Caco-2 (cell line): ENCODE results near the gene OSBPL2. TPM values are rescaled to one million over a fixed set of nuclear protein-coding genes. Genes with fewer than 3 reads are reported as not detected.
A peak's percentile ranks its signal among the peaks of the same experiment; 100 is the strongest.

Source experiments
- BruUV-seq: library from RNA; stranded (reverse); fragments of 400-500 nt; replicated peaks from 2 replicates; lab custom pipeline; 2021; lab: Mats Ljungman, UMichigan
- CTCF ChIA-PET: fragments of 300-600 bp; sonication (Branson Sonifier 250); formaldehyde crosslinking; loops from one replicate; lab custom pipeline; 2022; ENCODE audit warnings: antibody characterized with exemption; lab: Charles Lee
- POLR2A ChIA-PET: fragments of 300-600 bp; sonication (Branson Sonifier 250); formaldehyde crosslinking; loops from one replicate; lab custom pipeline; 2022; ENCODE audit warnings: antibody characterized with exemption; lab: Charles Lee
- DNase-seq, 2 experiments: peaks; one replicate each; pipeline versions ENCODE4 v3.0.0 to v3.0.0-alpha.2; 2020 to 2022
- H3K27me3 ChIP-seq: replicated peaks from 2 replicates; pipeline ENCODE4 v1.6.0; 2011; ENCODE audit warnings: low read length; ENCODE audit not compliant: control insufficient read depth, insufficient read depth
- H3K36me3 ChIP-seq: 2 replicates; pipeline ENCODE4 v1.5.1; 2011; ENCODE audit warnings: low read length; ENCODE audit not compliant: control insufficient read depth, insufficient read depth
- H3K4me1 ChIP-seq: fragments of 250-450 bp; sonication (Bioruptor Pico); 2 replicates; pipeline ENCODE4 v1.5.1; 2020; ENCODE audit warnings: mild to moderate bottlenecking
- H3K4me3 ChIP-seq: 2 replicates; pipeline ENCODE4 v1.5.1; 2011; ENCODE audit warnings: low read depth, mild to moderate bottlenecking, control low read depth, low read length
- H3K9me3 ChIP-seq: fragments of 250-450 bp; sonication (Bioruptor Pico); 2 replicates; pipeline ENCODE4 v1.5.1; 2020; ENCODE audit warnings: mild to moderate bottlenecking, moderate library complexity
- H3K27ac Mint-ChIP-seq: one replicate; pipeline ENCODE4 v1.8.0; 2022; ENCODE audit warnings: mixed read lengths; ENCODE audit not compliant: unreplicated experiment
- H3K27me3 Mint-ChIP-seq: one replicate; pipeline ENCODE4 v1.8.0; 2022; ENCODE audit warnings: mixed read lengths; ENCODE audit not compliant: insufficient read depth, unreplicated experiment
- H3K36me3 Mint-ChIP-seq: one replicate; pipeline ENCODE4 v1.8.0; 2022; ENCODE audit warnings: mild to moderate bottlenecking, mixed read lengths; ENCODE audit not compliant: insufficient read depth, unreplicated experiment
- H3K4me1 Mint-ChIP-seq: one replicate; pipeline ENCODE4 v1.8.0; 2022; ENCODE audit warnings: low read depth, mixed read lengths; ENCODE audit not compliant: unreplicated experiment
- H3K4me3 Mint-ChIP-seq: one replicate; pipeline ENCODE4 v1.8.0; 2022; ENCODE audit warnings: mild to moderate bottlenecking, moderate library complexity, mixed read lengths; ENCODE audit not compliant: unreplicated experiment
- H3K9me3 Mint-ChIP-seq: one replicate; pipeline ENCODE4 v1.8.0; 2022; ENCODE audit warnings: mixed read lengths; ENCODE audit not compliant: unreplicated experiment
- CTCF ChIP-seq, 2 experiments: fragments of 200-600 bp in 1 of 2; IDR thresholded peaks; 1 replicate in 1 of 2; 2 replicates in 1 of 2; pipeline versions ENCODE4 v1.5.1 to v1.8.0; 2011 to 2022; ENCODE audit warnings: antibody characterized with exemption in 1 of 2, control low read depth in 1 of 2, inconsistent platforms in 1 of 2, low read depth in 1 of 2, low read length in 1 of 2, mild to moderate bottlenecking in 1 of 2, moderate library complexity in 1 of 2; ENCODE audit not compliant: insufficient read depth in 1 of 2, severe bottlenecking in 1 of 2, unreplicated experiment in 1 of 2
- intact Hi-C: fragments of 100-400 bp; cut with micrococcal nuclease; formaldehyde crosslinking; loops from one replicate; pipeline ENCODE4 v1.10.0; 2022; ENCODE audit not compliant: unreplicated experiment
- total RNA-seq: library from RNA; stranded (reverse); gene quantifications from 2 replicates; pipeline ENCODE4 v1.2.3, GENCODE V29; 2022

Gene OSBPL2
- total RNA-seq, 1 experiment from 2014 or later, result 132 TPM

- no peaks in the 10 kb centered on the region for H3K9me3 ChIP-seq
- H3K4me3 Mint-ChIP-seq, result peak overlapping the region; percentile 65
- peaks cover 26% of the 10 kb centered on the region for H3K4me1 ChIP-seq
- no peaks in the 10 kb centered on the region for H3K9me3 Mint-ChIP-seq
- peak overlapping the region; percentile 29 for H3K4me3 ChIP-seq
- H3K4me1 Mint-ChIP-seq, result no peaks in the 10 kb centered on the region
- intact Hi-C loops, result no loop called here
- POLR2A ChIA-PET, result interaction anchor here (0.7 kb wide), 1 partner anchor 93 kb away, joined by 3 read pairs; no protein-coding TSS in a partner anchor
- H3K27me3 Mint-ChIP-seq, result peaks cover 57% of the 10 kb centered on the region
- no peaks in the 10 kb centered on the region for H3K36me3 Mint-ChIP-seq
- DNase-seq, result peak in 1 of 2 experiments; percentile 59
- no peaks in the 10 kb centered on the region for H3K36me3 ChIP-seq
- H3K27ac Mint-ChIP-seq, result no peak overlapping the region
- no TSS peak for BruUV-seq
- CTCF ChIA-PET, result no interaction called here
- H3K27me3 ChIP-seq, result peaks cover 36% of the 10 kb centered on the region
- TF ChIP-seq CTCF (IDR thresholded peaks at IDR 0.05; ENCODE audit: insufficient read depth in 1 of 2, low read depth in 1 of 2, low read length in 1 of 2, severe bottlenecking in 1 of 2, unreplicated experiment in 1 of 2), result no peak
Observed at GRCh38 chr20:62219101-62219991, 19.0 kb upstream of the OSBPL2 start.

GRCh38 chr20:62219992-62220665 is 18.2 kb upstream of the OSBPL2 start, which contains the start of gene HRH3:
HRH3 (minus strand) TSS chr20:62220278; CDS start chr20:62219970, 308 bp downstream.
- H3K27me3 Mint-ChIP-seq, result peaks cover 57% of the 10 kb centered on the region
- TF ChIP-seq CTCF (IDR thresholded peaks at IDR 0.05; ENCODE audit: insufficient read depth in 1 of 2, low read depth in 1 of 2, low read length in 1 of 2, severe bottlenecking in 1 of 2, unreplicated experiment in 1 of 2), result no peak
- H3K36me3 ChIP-seq, result no peaks in the 10 kb centered on the region
- no peaks in the 10 kb centered on the region for H3K4me1 Mint-ChIP-seq
- ChIA-PET CTCF (no interaction called here), POLR2A (no interaction called here)
- no peak within 1 kb of the TSS for H3K27ac Mint-ChIP-seq
- H3K4me3 ChIP-seq, result peak within 1 kb of the TSS; percentile 29
- H3K4me1 ChIP-seq, result peaks cover 26% of the 10 kb centered on the region
- no peaks in the 10 kb centered on the region for H3K9me3 ChIP-seq
- H3K27me3 ChIP-seq, result peaks cover 37% of the 10 kb centered on the region
- peak in 1 of 2 experiments; percentile 91 for DNase-seq
- H3K4me3 Mint-ChIP-seq, result peak within 1 kb of the TSS; percentile 65
- H3K36me3 Mint-ChIP-seq, result no peaks in the 10 kb centered on the region
- no TSS peak for BruUV-seq
- H3K9me3 Mint-ChIP-seq, result no peaks in the 10 kb centered on the region
- intact Hi-C loops, result loop anchor here (5.0 kb wide), 1 partner anchor 1557 kb away; no protein-coding TSS in a partner anchor
